ENCODE measurements around the gene IL1F10.

IL1F10 gene

DNA sequence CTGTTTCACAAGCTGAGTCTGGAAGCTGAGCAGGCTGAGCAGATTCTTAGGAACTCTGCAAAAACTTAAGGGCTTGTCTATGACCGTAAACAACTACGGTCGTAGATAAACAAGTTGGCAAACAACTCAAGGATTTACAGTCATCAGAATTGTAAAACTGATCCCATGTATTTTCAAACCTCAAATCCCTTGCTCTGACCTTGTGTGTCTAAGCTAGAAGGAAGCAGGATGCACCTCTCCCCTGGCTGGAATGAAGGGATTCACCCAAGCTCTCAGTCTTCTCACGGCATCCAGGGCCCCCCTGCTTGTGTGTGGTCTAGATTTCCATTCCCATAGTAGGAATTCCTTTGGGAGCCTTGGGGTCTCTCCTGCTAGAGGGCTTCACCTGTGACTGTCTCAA, 47.2 kb downstream of the IL1F10 start:
- no peak for DNase-seq

GRCh38 chr2:113116100-113116958, 48.6 kb downstream of the IL1F10 start:
- DNase-seq = no peak

GRCh38 chr2:113117541-113118262, 49.9 kb downstream of the IL1F10 start:
- no peak for DNase-seq

DNA sequence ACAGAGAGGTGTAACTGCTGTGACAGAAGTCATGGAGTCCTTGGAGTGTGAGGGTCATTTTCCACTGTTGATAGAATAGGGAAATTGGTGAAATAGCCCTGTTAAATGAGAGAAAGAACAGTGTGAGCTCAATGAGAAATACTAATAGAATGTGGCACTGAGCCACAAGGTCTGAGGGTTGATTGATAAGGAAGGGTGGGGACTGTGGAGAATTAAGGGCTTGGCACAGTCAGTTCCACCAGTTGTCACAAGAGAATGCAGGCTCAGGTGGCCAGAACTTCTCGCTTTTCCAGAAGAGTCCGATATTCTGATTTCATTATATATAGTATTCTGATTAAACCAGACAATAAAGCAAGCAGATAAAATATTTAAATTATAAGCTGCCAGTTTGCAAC, 50.5 kb downstream of the IL1F10 start:
- DNase-seq = no peak

GRCh38 chr2:113119111-113119510, 51.3 kb downstream of the IL1F10 start:
- DNase-seq = no peak

DNA sequence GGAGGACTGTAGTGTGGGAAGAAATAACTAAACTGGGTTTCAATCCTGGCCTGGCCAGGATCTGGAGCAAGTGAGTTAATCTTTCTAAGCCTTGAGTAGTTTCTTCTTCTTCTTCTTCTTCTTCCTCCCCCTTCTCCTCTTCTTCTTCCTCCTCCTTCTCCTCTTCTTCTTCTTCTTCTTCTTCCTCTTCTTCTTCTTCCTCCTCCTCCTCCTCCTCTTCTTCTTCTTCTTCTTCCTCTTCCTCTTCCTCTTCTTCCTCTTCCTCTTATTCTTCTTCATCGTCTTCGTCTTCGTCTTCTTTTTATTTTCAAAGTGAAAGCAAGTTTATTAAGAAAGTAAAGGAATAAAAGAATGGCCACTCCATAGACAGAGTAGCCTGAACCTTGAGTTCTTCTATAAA, 53.1 kb downstream of the IL1F10 start:
- DNase-seq = no peak

- DNase-seq = no peak
Observed at GRCh38 chr2:113122364-113122763, 54.6 kb downstream of the IL1F10 start.

DNA sequence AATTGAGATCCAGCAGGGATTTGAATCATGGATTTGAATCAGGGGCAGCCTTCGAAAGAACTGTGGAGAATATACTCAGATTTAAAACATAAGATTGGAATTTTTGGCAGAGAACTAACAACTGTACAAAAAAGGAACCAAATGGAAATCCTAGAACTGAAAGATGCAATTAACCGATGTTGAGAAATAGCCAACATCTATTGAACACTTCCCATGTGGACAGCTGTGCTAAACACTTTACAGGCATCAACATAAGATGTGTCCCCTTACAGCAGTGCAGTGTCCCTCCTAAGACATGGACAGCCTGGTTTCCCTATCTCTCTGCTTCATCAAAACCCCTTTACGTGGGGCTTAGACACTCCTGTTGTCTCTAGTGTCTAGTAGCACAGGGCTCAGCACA, 56.0 kb downstream of the IL1F10 start:
- DNase-seq = no peak

- DNase-seq = no peak
Observed at GRCh38 chr2:113124181-113124961, 56.6 kb downstream of the IL1F10 start.

Measured in NCI-H2029 treated with DMSO at 0.1 percent for 48 hours (cell line).